NCI-H1436 treated with DMSO at 0.1 percent for 48 hours (cell line): ENCODE measurements around the gene GATA2.

ENCODE experiments used
- DNase-seq: peaks from one replicate; lab custom pipeline; 2025; lab: John Stamatoyannopoulos, UW

Gene GATA2

DNA sequence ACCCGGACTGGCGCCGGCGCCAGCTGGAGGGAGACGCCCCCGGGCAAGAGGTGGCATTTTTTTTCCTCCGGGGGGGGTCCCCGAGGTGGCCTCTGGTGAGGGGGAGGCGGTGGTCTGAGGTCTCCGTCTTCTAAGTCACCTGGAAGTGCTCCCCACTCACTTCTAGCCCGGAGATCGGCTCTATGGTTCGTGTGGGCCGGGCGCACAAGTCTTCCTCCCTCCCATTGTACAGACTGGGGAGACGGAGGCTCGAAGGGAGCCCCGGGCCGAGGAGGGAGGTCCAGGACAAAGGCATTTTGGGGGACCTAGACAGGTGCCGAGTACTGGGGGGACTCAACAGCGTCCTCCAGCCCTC is 4.4 kb downstream of the GATA2 start:
- no peak for DNase-seq

DNA sequence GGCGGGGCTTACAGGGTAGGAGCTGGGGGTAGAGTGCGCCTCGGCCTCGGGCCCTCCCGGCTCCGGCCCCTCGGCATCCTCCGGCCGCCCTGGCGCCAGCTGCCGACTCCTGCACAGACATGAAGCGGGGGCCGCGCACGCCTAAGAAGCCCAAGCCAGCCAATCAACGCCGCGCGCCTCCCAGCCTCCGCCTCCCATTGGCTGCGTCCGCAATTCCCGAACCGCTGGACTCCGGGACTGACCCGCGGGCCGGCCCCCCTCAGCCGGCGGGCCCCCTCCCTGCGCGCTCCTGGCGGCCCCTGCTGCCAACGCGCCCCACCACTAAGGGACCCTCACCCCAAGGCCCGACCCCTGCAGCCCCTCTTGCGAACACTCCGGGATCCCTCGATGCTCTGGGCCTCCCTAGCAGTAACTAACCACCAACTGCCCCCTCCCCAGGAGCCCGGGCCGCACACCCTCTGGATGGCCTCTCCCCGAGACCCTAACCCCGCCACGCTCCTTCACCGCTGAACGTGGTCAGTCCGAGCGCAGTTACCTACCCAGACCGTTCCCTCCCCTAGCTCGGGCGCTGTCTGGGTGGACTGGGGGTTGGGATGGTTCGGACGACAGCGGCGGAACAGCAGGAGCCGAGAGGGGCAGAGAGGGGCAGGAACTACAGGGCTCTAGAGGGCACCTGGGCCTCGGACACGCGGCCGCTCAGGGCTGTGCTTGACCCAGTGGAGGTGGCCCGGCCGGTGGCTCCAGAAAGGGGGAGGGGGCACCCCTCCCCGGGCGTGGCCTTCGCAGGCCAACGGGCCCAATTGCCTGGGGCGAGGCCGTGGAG is 5.0 kb downstream of the GATA2 start:
- DNase-seq = no peak

DNA sequence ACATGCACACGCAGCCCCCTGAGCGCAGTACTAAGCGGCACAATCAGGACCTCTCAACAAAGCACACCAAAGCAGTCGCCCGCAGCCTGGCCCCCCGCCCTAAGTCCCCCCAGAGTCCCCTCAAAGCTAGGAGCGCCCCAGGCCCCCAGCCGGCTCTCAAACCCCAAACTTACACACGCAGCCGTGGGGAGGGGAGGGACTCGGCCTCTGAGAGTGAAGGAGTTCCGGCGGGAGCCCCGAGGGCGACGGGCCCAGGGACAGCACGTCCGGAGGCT is 5.5 kb downstream of the GATA2 start:
- DNase-seq = no peak

DNA sequence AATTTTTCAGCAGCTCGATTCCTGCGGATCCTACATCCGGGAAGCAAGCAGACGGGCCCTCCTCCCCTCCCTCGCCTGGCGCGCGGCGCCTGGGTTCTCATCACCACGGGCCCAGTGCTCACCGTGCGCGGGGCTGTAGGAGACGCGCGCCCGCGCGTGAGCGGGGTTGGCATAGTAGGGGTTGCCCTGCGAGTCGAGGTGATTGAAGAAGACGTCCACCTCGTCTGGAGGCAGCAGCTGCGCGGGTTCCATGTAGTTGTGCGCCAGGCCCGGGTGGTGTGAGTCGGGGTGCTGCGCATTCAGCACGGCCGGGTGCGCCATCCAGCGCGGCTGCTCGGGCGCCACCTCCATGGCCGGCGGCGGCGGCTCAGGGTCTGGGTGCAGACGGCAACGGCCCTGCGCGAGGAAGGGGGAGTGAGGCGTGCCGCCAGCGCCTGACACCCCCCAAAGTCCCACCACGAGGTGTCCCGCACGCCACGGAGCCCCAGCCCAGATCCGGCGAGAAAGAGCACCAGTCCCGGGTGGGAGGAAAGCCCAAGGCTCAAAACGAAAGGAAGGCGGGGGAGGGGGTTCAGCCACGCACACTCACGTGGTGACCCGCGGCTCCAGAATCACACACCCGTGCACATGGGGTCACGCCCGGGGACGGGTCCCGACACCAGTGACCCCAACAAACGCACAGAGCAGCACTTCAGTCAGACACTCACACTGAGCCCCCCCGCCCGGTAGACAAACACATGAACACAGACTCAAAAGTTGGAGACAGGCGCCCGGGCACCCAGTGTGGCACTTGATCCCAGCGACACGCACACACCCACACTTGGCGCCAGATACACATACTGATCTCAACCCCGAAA is 6.1 kb downstream of the GATA2 start:
- no peak for DNase-seq

DNA sequence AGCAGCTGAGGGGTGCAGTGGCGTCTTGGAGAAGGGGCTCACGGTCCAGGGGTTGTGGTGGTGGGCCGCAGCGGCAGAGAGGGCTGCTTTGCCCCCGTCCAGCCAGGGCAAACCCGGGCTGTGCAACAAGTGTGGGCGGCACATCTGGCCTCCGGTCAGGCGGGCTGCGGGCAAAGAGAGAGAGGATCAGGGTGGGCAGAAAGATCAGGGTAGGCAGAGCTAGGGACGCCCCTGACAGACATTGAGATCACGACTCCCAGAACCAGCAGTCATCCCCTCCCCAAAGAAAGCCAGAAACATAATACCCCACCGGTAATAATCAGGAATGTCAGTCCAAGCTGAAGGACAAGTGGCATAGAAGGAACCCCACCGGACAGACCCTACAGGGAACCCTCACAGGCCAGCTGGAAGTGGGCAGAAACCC is 6.8 kb downstream of the GATA2 start:
- DNase-seq = no peak

DNA sequence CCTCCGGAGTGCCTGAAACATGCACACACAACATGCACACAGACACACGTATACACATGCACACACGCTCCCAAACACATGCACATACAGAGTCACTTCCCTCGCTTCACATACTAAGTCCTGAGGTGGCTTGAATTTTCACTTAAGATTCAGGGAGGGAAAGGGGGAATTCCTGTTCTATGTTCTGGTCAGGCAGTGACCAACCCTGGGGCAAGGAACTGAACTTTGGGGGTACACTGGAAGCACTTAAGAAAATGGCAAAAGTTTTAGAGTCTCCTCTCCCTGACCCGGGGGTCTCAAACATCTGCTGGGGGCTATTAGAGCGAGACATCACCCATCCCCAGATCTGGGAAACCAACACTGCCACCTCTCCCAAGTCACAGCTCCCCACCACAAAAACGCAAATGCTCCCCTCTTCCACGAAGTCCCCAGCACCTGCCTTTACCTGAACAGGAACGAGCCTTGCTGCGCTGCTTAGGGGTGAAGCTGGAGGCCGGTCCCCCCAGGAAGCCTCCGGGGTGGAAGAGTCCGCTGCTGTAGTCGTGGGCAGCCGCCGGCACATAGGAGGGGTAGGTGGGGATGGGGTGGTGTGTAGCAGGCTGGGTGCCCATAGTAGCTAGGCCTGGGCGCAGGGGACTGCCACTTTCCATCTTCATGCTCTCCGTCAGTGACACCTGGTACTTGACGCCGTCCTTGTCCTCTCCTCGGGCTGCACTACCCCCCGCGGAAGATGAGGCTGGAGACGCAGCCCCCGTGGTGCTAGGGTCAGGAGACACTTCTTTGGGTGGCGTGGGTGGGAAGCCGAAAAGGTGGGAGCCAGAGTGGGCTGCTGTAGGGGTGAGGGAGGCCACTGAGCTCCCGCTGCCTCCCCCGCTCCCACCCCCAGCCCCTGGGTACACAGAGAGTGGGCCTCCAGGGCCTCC is 7.5 kb downstream of the GATA2 start:
- DNase-seq = no peak

DNA sequence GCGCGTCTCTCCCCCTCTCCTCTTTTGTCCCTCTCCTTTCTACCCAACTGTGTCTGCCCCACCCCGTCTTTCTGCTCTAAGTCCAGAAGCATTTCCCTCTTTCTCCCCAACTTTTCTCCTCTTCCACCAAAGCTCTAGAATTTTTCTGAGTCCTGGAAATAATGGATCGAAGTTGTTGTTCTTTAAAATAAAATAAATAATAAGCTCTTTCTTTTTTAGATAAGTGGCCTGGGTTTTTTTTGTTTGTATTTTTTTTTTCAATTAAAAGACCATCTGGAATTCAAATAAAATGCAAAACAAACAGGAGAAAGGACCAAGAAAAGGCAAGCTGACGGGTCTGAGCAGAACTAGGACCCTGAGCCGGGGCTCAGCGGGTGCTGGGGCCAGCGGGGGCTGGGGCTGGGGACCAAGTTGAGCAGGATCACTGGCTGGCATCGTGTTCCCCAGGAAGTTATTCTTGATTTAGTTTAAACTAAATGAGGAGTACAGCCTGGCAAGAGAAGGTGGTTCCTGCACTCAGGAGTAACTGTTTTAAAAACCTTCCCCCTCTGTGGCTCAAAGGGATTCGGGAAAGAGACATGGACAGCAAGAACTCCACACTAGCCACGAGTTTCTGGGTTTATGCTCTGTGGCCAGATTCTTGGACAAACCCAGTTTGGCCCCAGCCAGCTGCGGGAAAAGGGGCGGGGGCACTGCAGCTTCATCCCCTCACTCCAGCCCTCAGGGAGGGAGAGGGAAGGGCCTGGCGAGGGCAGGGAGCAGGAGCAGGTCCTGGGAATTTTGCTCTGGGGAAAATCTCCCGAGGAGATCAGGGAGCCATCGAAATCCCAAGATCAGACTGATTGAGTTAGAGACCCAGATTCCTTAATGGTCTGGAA is 8.4 kb downstream of the GATA2 start:
- no peak for DNase-seq

DNA sequence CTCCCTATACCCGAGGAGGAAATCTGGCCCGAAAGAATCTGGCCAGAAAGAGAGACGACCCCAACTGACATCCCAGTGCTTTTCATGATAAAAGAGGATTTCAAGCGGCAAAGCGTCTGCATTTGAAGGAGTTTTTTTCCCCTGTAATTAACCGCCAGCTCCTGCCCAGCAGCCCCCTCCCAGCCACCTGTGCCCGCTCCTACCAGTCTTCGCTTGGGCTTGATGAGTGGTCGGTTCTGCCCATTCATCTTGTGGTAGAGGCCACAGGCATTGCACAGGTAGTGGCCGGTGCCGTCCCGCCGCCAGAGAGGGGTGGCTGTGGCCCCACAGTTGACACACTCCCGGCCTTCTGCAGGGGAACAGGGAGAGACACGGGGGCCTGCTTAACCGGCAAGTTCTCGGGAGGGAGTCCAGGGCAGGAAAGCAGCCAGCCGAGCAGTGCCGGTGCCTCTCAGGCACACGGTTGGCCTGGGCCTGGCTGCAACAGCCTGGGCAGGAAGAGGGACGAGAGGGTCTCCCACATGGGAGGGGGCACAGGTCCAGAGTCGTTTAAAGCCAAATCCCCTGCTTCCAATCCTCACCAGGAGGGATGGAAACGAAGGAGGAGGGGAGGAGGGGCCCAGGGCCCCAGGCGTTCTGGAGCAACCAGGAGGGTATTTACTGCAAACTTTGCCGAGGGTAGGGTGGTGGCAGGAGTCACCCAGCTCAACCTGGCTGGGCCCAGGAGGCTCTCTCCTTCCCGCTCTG is 9.2 kb downstream of the GATA2 start:
- DNase-seq = no peak

DNA sequence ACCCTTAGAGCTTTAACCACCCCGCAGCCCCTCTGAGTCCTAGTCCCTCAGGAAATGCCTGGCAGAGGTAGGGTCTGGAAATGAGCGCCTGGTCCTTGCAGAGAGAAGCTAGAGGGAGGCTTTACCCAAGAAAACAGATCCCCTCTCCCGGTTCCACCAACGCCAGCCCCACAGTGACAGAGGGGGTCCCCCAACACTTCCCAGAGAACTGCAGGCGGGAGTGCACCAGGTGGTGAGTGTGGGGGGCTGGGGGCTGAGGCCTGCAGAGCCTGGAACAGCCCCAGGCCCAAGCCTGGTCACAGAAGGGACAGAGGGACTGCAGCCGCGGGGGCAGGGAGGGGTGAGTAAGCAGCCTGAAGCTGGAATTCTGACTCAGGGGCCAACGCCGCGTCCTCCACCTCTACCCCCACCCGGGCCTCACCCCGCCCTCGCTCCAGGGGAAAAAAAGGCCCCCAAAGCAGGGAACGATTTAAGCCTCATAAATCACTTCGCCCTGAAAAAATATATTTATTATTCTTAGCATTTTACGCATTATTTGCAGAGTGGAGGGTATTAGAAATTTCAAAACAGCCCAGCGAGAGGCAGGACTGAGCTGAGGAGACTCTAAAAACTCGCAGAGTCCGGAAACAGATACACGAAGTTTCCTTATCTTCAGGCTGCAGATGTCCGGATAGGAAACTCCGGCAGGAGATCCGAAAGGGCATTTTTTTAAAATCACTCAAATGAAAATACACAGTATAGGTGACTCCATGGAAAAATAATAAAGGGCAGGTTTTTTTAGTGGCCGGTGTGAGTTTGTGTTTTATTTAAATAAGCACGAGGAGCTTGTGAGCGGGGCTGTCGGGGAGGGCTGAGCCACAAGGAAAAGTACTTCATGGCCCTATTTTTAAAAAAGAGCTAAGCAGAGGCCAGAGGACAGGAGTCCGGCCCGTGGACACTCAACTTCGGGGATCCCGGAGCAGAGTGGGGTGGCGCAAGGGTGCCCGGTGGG is 10.0 kb downstream of the GATA2 start:
- DNase-seq = no peak

DNA sequence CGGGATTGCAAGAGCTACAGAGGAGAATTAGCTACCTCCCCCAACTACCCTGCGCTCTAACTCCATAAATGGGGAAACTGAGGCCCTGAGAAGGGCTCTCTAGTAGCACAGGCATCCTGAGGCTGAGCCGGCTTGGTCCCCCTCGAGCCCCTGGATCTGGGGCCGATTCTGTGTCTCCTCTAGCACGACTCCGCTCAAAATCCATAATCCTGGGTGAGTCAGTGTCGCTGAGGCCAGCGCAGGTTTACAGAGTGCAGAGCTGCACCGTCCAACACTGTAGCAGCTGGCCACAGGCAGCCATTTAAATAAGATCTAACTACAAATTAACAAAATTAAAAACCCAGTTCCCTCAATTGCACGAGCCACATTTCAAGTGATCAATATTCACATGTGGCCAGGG is 10.8 kb downstream of the GATA2 start:
- no peak for DNase-seq

DNA sequence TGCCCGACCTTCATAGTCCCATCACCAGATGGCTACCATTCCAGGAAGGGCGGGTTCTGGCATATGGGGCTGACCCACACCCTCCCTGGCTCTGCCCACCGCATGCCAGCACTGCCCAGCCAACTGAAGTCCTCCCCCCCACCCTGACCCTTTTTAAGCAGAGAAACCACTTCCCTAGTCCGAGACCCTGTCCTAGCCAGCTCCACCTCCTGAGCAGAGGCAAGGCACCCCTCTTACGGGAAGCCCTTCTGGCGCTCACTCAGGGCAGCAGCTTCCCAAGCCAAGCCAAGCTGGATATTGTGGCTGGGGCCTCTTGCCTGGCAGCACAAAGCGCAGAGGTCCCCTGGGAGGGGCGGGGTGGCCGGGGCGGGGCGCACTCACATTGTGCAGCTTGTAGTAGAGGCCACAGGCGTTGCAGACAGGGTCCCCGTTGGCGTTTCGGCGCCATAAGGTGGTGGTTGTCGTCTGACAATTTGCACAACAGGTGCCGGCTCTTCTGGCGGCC is 11.5 kb downstream of the GATA2 start:
- no peak for DNase-seq

DNA sequence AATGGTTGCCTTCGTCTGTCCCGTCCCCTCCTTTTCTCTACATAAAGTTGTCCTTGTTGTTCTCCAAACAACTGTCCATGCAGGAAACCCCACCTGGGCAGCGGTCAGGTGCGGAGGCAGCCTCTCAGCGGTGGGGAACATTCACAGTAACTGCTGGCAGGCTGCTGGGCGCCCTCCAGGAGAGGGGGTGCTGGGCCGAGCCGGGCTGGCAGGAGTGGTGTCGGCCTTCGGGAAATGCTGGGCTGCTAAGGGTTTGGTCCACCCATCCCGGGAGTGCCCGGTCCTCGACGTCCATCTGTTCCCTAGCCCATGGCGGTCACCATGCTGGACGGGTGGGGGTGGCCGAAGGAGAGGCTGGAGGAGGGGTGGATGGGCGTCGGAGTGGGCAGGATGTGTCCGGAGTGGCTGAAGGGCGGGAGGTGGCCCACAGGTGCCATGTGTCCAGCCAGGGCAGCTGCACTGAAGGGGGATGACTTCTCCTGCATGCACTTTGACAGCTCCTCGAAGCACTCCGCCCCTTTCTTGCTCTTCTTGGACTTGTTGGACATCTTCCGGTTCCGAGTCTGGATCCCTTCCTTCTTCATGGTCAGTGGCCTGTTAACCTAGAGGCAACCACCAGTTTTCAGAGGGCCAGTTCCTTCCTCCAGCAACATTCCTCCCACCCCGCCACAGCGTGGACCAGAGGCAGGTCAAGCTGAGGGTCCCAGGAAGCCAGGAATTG is 12.1 kb downstream of the GATA2 start:
- no peak for DNase-seq

DNA sequence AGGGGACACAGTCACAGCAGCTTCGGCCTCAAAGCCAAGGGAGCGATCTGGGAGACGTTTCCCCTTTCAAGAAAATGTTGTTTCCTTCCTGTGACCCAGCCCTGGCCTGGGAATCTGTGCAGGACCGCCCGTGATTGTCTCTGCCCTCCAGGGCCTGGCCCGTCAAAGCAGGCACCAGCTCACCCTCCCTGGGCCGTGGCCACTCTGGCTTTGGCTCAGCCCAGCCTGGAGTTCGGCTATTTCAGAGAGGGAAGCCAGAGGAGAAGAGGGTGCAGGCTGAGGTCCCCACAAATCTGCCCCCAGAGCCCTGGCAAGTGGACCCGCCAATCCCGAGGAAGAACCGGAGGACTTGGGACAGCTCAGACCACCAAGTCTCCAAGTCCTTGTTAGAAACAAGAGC is 12.7 kb downstream of the GATA2 start:
- no peak for DNase-seq

DNA sequence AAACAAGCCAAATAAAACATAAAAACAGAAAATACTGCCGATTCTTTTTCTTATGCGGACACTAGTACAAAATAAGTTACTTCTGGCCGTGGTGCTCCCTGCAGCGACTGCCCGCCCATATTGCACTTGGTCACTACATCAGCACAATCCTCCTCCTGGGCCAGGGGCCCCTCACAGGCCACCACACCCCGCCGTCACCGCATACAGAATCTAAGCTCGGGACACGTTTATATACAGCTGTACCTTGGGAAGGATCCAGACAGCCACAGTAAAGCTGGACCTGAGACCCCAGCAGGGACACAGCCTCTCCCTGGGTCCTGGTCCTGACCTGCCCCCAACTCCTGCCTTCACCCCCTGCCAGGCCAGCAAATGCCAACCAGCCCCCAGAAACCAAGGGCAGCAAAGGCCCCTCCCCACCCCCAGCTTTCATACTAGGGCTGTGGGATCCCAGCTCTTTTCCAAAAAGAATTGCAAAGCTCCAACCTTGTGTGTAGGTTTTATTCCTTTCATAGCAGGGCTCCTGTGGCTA is 13.4 kb downstream of the GATA2 start:
- DNase-seq = no peak

DNA sequence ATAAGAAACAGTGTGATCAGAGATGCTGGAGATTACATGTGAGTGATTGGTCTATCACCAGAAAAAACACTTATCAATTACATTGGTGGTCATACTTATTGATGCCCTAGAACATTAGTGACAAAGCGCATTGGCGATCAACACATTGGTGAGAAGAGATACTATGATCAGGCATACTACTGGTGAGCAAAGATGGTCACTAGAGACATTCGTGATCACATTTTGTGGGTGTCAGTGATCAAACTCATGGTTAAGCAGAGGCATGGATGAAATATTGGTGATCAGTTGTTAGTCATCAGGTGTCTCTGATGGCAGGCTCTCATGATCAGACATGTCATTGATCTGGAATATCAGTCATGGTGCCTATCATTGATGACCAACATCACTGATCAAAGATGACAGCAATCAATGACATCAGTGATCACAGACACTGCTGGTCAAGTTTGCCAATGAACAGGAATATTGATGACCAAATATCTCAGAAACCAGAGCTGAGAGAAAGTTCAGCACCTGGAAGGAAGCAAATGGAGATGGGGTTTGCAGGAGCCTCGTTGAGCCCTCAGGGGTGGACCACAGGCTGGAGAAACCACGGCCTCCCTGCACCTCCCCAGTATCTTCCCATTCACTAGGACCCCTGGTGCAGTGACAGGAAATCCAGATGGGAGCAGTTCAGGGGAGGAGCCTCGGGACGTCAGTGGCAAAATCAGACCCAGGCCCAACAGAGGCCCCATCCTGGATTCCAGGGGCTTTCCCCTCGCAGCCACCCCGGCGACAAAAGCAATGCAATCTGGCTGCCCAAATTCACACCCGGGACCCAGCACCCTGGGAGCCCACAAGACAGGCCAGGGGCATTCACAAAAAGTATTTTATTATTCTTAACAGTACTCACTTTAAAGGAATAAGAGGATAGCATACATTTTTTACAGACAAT is 14.2 kb downstream of the GATA2 start:
- DNase-seq = no peak

DNA sequence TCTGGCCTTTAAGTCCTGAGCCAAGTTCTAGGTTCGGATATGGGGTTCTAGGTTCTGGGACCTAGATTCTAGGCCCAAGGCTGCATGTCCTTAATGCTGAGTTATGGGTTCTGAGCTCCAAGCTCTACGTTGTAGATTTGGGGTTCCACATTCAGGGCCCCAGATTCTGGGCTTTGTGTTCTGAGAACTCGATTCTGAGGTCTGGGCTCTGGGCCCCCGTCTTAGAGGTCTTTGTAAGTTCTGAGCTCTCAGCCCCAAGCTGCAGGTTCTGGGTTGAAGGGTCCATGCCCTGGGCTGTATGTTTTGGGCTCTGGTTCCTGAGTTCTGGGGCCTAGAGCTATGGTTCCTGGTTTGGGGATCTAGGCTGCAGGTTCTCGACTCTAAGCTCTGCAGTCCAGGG is 16.3 kb downstream of the GATA2 start:
- DNase-seq = no peak

DNA sequence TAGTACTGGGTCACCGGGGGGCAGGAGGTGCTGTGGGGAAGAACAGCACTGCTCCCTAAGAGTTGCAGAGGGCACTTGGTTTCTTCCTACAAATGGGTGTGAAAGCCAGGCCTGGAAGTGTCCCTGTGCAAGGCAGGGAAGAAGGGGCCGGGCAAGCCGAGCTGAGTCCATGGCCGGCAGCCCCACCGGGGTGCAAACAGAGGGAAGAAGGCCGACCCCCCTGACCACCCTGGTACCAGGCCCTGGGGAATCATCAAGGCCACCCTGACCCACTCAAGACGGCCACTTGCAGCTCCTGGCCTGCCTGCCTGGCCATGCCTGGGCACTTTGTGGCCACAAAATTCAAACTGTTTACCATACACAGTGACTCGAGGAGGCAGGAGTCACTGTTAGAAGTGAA is 17.6 kb downstream of the GATA2 start:
- DNase-seq = no peak
